ENCODE data around the gene IL3.

GRCh38 chr5:132013006-132013689 is 47.3 kb upstream of the IL3 start:
- TF ChIP-seq EZH2 (IDR thresholded peaks at IDR 0.05; ENCODE audit: insufficient read depth, poor library complexity, severe bottlenecking) = no peak
- no peak for TF ChIP-seq EZH2phosphoT487 (IDR thresholded peaks at IDR 0.05; ENCODE audit: insufficient read depth, low read depth)
